Gastroesophageal sphincter (tissue), 4 donors: ENCODE measurements around the gene MOK. TPM values are rescaled to one million over a fixed set of nuclear protein-coding genes. Genes with fewer than 3 reads are reported as not detected.
"Not testable (repeated sequence)": the region's sequence is repeated elsewhere in the genome, so short reads cannot be mapped to it uniquely, and the experiment has no call there.

Experiments used
- ATAC-seq: fragments of 150-250 bp; one replicate; pipeline ENCODE4 v1.9.1; 2016; ENCODE audit warnings: mild to moderate bottlenecking, moderate library complexity
- H3K27ac ChIP-seq, 4 donors: fragments of 200-600 bp; sonication (generic) in 3 of 4; 1 replicate in 3 of 4; 2 replicates in 1 of 4; pipeline ENCODE4 v1.5.1; 2016 to 2019
- H3K27me3 ChIP-seq: fragments of 200-600 bp; sonication (generic); one replicate; pipeline ENCODE4 v1.5.1; 2019
- H3K36me3 ChIP-seq, 2 donors: fragments of 200-600 bp; sonication (generic); one replicate each; pipeline ENCODE4 v1.5.1; 2019; ENCODE audit warnings: control low read depth in 1 of 2
- H3K4me1 ChIP-seq, 3 donors: fragments of 200-600 bp; sonication (generic); 1 replicate in 2 of 3; 2 replicates in 1 of 3; pipeline ENCODE4 v1.5.1; 2016 to 2019; ENCODE audit warnings: control low read depth in 2 of 3
- H3K4me3 ChIP-seq, 2 donors: fragments of 200-600 bp; sonication (generic); one replicate each; pipeline ENCODE4 v1.5.1; 2019; ENCODE audit warnings: mild to moderate bottlenecking in 1 of 2, moderate library complexity in 1 of 2
- H3K9me3 ChIP-seq, 3 donors: fragments of 200-600 bp; sonication (generic); one replicate each; pipeline ENCODE4 v1.5.1; 2017 to 2019; ENCODE audit warnings: control low read depth in 2 of 3
- CTCF ChIP-seq, 4 experiments: fragments of 200-600 bp in 2 of 4; fragments of 450-650 bp in 2 of 4; sonication (generic) in 1 of 4; IDR thresholded peaks; one replicate each; pipeline ENCODE4 v1.5.1; 2017 to 2019; ENCODE audit warnings: antibody characterized with exemption in 4 of 4, mild to moderate bottlenecking in 2 of 4, moderate library complexity in 2 of 4
- EP300 ChIP-seq: sonication (generic); formaldehyde crosslinking; IDR thresholded peaks from one replicate; pipeline ENCODE4 v1.6.1; 2017; ENCODE audit warnings: antibody characterized with exemption, mild to moderate bottlenecking
- POLR2A ChIP-seq, 2 donors: fragments of 450-650 bp; IDR thresholded peaks; one replicate each; pipeline ENCODE4 v1.6.1; 2017; ENCODE audit warnings: antibody characterized with exemption in 2 of 2, mild to moderate bottlenecking in 2 of 2, moderate library complexity in 1 of 2
- POLR2AphosphoS5 ChIP-seq: sonication (generic); formaldehyde crosslinking; IDR thresholded peaks from one replicate; pipeline ENCODE4 v1.6.1; 2017; ENCODE audit warnings: antibody characterized with exemption
- WGBS, 2 donors: methylation state at CpG; one replicate each; pipeline ENCODE4 v1.1.5; 2018; ENCODE audit warnings: low coverage in 1 of 2; 5-methylcytosine and 5-hydroxymethylcytosine counted together
- total RNA-seq, 4 donors: library from RNA; depleted of rRNA; stranded (reverse); fragments of >200 nt; gene quantifications; one replicate each; pipeline ENCODE4 v1.1.0, GENCODE V29; 2016

Gene MOK
- total RNA-seq, 4 donors from 2014 or later = 10.6 to 15.4 (median 10.7) TPM

DNA sequence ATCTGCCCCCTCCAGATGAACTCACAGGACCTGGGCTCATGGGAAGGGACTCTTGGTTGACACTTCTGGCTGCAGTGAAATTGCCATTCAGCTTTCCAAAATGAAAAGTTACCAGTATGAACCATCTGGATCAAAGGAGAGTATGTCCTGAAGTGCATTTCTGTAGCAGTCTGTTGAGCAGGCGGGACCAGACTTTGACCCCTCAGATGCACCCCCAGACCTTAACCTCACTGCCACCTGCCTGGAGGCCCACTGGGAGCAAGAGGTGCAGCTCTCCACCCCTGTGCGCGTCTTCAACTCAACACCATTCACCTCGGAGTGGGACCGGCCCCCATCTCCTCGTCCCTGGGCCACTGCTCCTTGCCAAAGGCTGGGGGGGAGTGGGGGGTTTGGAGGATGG, 55.0 kb downstream of the MOK start:
- Histone ChIP-seq H3K9me3 (no peaks in the 10 kb centered on the region), H3K27me3 (no peaks in the 10 kb centered on the region), H3K27ac (no peak overlapping the region), H3K4me1 (no peaks in the 10 kb centered on the region), H3K36me3 (peaks cover 0 to 22% of the 10 kb centered on the region in 2 donors), H3K4me3 (no peak overlapping the region)
- TF ChIP-seq POLR2AphosphoS5 (no peak), EP300 (no peak), CTCF (IDR thresholded peaks at IDR 0.05) (no peak), POLR2A (IDR thresholded peaks at IDR 0.05) (no peak)
- WGBS, 2 donors = 88% methylated on average over 3 of the region's 6 CpGs; no CpG with 5 or more reads in 1 of the 2 donors
- ATAC-seq = no peak

DNA sequence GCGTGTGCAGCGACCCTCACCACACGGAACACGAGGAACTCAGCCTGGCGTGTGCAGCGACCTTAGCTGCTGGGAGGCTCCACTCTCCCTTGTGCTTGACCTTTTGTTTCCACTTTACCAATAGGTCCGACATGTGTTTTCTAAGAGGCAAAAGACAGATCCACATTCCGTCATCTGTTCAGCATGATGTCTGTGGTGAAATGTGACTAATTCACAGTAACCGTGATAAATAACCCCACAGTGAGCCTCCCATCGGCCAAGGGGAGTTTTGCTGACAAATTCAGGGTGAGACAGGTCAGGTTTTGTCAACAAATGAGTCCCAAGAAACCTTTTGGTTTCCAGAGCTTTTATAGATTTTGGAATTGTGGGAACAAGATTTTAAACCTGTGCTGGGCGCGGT, 55.9 kb downstream of the MOK start:
- 84 to 91% methylated on average over 6 to 8 of the region's 12 CpGs for WGBS, 2 donors

GRCh38 chr14:102248121-102248520, 56.8 kb downstream of the MOK start:
- no peak for ATAC-seq
- no peak overlapping the region for H3K27ac ChIP-seq
- no peaks in the 10 kb centered on the region for H3K9me3 ChIP-seq
- no peak overlapping the region for H3K4me3 ChIP-seq
- WGBS, 2 donors = 85 to 100% methylated on average over 1 to 6 of the region's 8 CpGs
- H3K4me1 ChIP-seq = no peaks in the 10 kb centered on the region
- no peaks in the 10 kb centered on the region for H3K27me3 ChIP-seq
- peaks cover 0 to 22% of the 10 kb centered on the region in 2 donors for H3K36me3 ChIP-seq
- TF ChIP-seq POLR2A (IDR thresholded peaks at IDR 0.05) = no peak
- TF ChIP-seq POLR2AphosphoS5 = no peak
- no peak for TF ChIP-seq EP300

More for the DNA sequence above, 55.9 kb downstream of the MOK start:
- no peak for ATAC-seq
- Histone ChIP-seq H3K4me3 (no peak overlapping the region), H3K9me3 (no peaks in the 10 kb centered on the region), H3K36me3 (peaks cover 0 to 22% of the 10 kb centered on the region in 2 donors), H3K27ac (no peak overlapping the region), H3K4me1 (no peaks in the 10 kb centered on the region), H3K27me3 (no peaks in the 10 kb centered on the region)
- TF ChIP-seq EP300 (no peak), POLR2A (IDR thresholded peaks at IDR 0.05) (no peak), CTCF (IDR thresholded peaks at IDR 0.05) (no peak), POLR2AphosphoS5 (no peak)

GRCh38 chr14:102246071-102246470, 58.9 kb downstream of the MOK start:
- no peak for ATAC-seq
- Histone ChIP-seq H3K36me3 (peaks cover 0 to 21% of the 10 kb centered on the region in 2 donors), H3K27ac (no peak overlapping the region), H3K4me3 (no peak overlapping the region), H3K4me1 (no peaks in the 10 kb centered on the region), H3K27me3 (no peaks in the 10 kb centered on the region), H3K9me3 (no peaks in the 10 kb centered on the region)
- WGBS, 2 donors = 50 to 72% methylated on average over 7 to 9 of the region's 9 CpGs
- no peak for TF ChIP-seq POLR2A (IDR thresholded peaks at IDR 0.05)
- no peak for TF ChIP-seq POLR2AphosphoS5

DNA sequence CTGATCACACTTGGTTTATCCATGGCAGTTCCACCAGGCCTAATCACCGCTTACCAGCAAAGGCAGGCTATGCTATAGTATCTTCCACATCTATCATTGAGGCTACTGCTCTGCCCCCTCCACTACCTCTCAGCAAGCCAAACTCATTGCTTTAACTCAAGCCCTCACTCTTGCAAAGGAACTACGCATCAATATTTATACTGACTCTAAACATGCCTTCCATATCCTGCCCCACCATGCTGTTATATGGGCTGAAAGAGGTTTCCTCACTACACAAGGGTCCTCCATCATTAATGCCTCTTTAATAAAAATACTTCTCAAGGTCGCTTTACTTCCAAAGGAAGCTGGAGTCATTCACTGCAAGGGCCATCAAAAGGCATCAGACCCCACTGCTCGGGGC, 61.2 kb downstream of the MOK start:
- WGBS, 2 donors = 95 to 97% methylated on average over 4 of the region's 4 CpGs
- not testable (repeated sequence) for H3K36me3 ChIP-seq, H3K4me1 ChIP-seq

GRCh38 chr14:102241147-102241546, 63.8 kb downstream of the MOK start:
- no peaks in the 10 kb centered on the region for H3K27me3 ChIP-seq
- TF ChIP-seq EP300 (no peak), POLR2AphosphoS5 (no peak), POLR2A (IDR thresholded peaks at IDR 0.05) (no peak), CTCF (IDR thresholded peaks at IDR 0.05) (no peak)
- no peaks in the 10 kb centered on the region for H3K36me3 ChIP-seq
- ATAC-seq = no peak
- H3K9me3 ChIP-seq = no peaks in the 10 kb centered on the region
- no peak overlapping the region for H3K4me3 ChIP-seq
- WGBS, 2 donors = 73 to 76% methylated on average over 3 to 4 of the region's 4 CpGs
- no peak overlapping the region for H3K27ac ChIP-seq
- no peaks in the 10 kb centered on the region for H3K4me1 ChIP-seq

More for the DNA sequence above, 61.2 kb downstream of the MOK start:
- not testable (repeated sequence) for H3K4me3 ChIP-seq, H3K27me3 ChIP-seq, H3K9me3 ChIP-seq, ATAC-seq, H3K27ac ChIP-seq

DNA sequence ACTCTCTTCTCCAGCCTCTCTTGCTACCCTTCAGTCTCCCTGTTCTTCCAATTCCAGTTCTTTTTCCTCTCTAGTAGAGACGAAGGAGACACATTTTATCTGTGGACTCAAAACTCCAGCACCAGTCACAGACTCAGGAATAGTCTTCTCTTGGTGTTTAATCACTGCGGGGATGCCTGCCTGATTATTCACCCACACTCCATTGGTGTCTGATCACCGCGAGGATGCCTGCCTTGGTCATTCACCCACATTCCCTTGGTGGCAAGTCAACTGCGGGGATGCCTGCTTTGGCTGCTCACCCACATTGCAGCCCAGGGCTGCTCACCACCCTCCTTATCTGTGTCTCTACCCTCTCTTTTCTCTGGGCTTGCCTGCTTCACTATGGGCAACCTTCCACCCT, 64.5 kb downstream of the MOK start:
- H3K27me3 ChIP-seq, H3K4me1 ChIP-seq, H3K36me3 ChIP-seq, H3K27ac ChIP-seq, H3K4me3 ChIP-seq, ATAC-seq, H3K9me3 ChIP-seq: not testable (repeated sequence)
- 96 to 97% methylated on average over 5 of the region's 5 CpGs for WGBS, 2 donors
